Liver (tissue), 9 donors: Measurements from ENCODE around the gene NAPSA. TPM values are rescaled to one million over a fixed set of nuclear protein-coding genes. Genes with fewer than 3 reads are reported as not detected.

Experiments
- DNase-seq: peaks from one replicate; pipeline ENCODE4 v3.0.0-alpha.2; 2017; ENCODE audit warnings: low spot score
- H3K27ac ChIP-seq, 2 donors: one replicate each; pipeline ENCODE4 v1.7.0; 2013; ENCODE audit warnings: inconsistent platforms in 2 of 2, low read length in 2 of 2, control low read depth in 1 of 2, low read depth in 1 of 2, mild to moderate bottlenecking in 1 of 2
- H3K27me3 ChIP-seq, 4 donors: one replicate each; pipeline versions ENCODE4 v1.6.1 to v1.7.0; 2013; ENCODE audit warnings: low read length in 3 of 4, inconsistent platforms in 1 of 4, mild to moderate bottlenecking in 1 of 4, moderate library complexity in 1 of 4; ENCODE audit not compliant: control insufficient read depth in 4 of 4, insufficient read depth in 4 of 4
- H3K36me3 ChIP-seq, 4 donors: one replicate each; pipeline versions ENCODE4 v1.6.1 to v1.7.0; 2013; ENCODE audit warnings: low read length in 3 of 4, mild to moderate bottlenecking in 3 of 4, low read depth in 1 of 4, moderate library complexity in 1 of 4; ENCODE audit not compliant: control insufficient read depth in 4 of 4, insufficient read depth in 3 of 4
- H3K4me1 ChIP-seq, 4 donors: one replicate each; pipeline versions ENCODE4 v1.6.1 to v1.7.0; 2013; ENCODE audit warnings: low read length in 3 of 4, mild to moderate bottlenecking in 3 of 4, moderate library complexity in 1 of 4; ENCODE audit not compliant: control insufficient read depth in 4 of 4, insufficient read depth in 4 of 4
- H3K4me3 ChIP-seq, 3 donors: one replicate each; pipeline versions ENCODE4 v1.6.1 to v1.7.0; 2013; ENCODE audit warnings: low read length in 3 of 3, control low read depth in 1 of 3, low read depth in 1 of 3, mild to moderate bottlenecking in 1 of 3
- H3K9ac ChIP-seq, 2 donors: one replicate each; pipeline ENCODE4 v1.7.0; 2013; ENCODE audit warnings: low read length in 2 of 2, mild to moderate bottlenecking in 2 of 2, moderate library complexity in 2 of 2, control low read depth in 1 of 2, low read depth in 1 of 2
- H3K9me3 ChIP-seq, 4 donors: one replicate each; pipeline versions ENCODE4 v1.6.1 to v1.7.0; 2013; ENCODE audit warnings: low read length in 3 of 4; ENCODE audit not compliant: control insufficient read depth in 4 of 4
- ATF3 ChIP-seq: IDR thresholded peaks from 2 replicates; pipeline ENCODE4 v1.6.1; 2016; ENCODE audit warnings: antibody characterized with exemption
- CTCF ChIP-seq: fragments of 150-350 bp; IDR thresholded peaks from 2 replicates; pipeline ENCODE4 v1.5.1; 2017; ENCODE audit warnings: improper control_type of control experiment, low read depth, low read length; ENCODE audit not compliant: missing input control
- EGR1 ChIP-seq, 2 donors: IDR thresholded peaks; 2 replicates each; pipeline ENCODE4 v1.6.1; 2016 to 2018; ENCODE audit warnings: antibody characterized with exemption in 2 of 2, low read depth in 2 of 2
- FOXA1 ChIP-seq: IDR thresholded peaks from 2 replicates; pipeline ENCODE4 v1.6.1; 2016; ENCODE audit warnings: antibody characterized with exemption
- FOXA2 ChIP-seq: IDR thresholded peaks from 2 replicates; pipeline ENCODE4 v1.6.1; 2016; ENCODE audit warnings: antibody characterized with exemption
- GABPA ChIP-seq, 2 donors: IDR thresholded peaks in 1 of 2; conservative IDR thresholded peaks in 1 of 2; 2 replicates each; pipeline ENCODE4 v1.6.1; 2016; ENCODE audit warnings: antibody characterized with exemption in 2 of 2, mild to moderate bottlenecking in 1 of 2, moderate library complexity in 1 of 2
- HNF4A ChIP-seq, 2 donors: conservative IDR thresholded peaks; 2 replicates each; pipeline ENCODE4 v1.6.1; 2016; ENCODE audit warnings: antibody characterized with exemption in 2 of 2, mild to moderate bottlenecking in 2 of 2
- HNF4G ChIP-seq: IDR thresholded peaks from 2 replicates; pipeline ENCODE4 v1.6.1; 2016; ENCODE audit warnings: antibody characterized with exemption
- JUND ChIP-seq, 2 donors: IDR thresholded peaks; 2 replicates each; pipeline ENCODE4 v1.6.1; 2016; ENCODE audit warnings: antibody characterized with exemption in 2 of 2
- MAX ChIP-seq: IDR thresholded peaks from 2 replicates; pipeline ENCODE4 v1.6.1; 2016; ENCODE audit warnings: antibody characterized with exemption
- NR2F2 ChIP-seq: IDR thresholded peaks from 2 replicates; pipeline ENCODE4 v1.6.1; 2016; ENCODE audit warnings: antibody characterized with exemption
- RAD21 ChIP-seq, 2 donors: IDR thresholded peaks; 2 replicates each; pipeline ENCODE4 v1.6.1; 2016; ENCODE audit warnings: antibody characterized with exemption in 2 of 2, mild to moderate bottlenecking in 2 of 2
- REST ChIP-seq: IDR thresholded peaks from 2 replicates; pipeline ENCODE4 v1.6.1; 2016; ENCODE audit warnings: antibody characterized with exemption, mild to moderate bottlenecking
- RXRA ChIP-seq, 2 donors: IDR thresholded peaks; 2 replicates each; pipeline ENCODE4 v1.6.1; 2017 to 2018; ENCODE audit warnings: antibody characterized with exemption in 2 of 2, mild to moderate bottlenecking in 1 of 2
- SP1 ChIP-seq: IDR thresholded peaks from 2 replicates; pipeline ENCODE4 v1.6.1; 2018; ENCODE audit warnings: antibody characterized with exemption, mild to moderate bottlenecking
- TAF1 ChIP-seq: conservative IDR thresholded peaks from 2 replicates; pipeline ENCODE4 v1.6.1; 2016; ENCODE audit warnings: antibody characterized with exemption, mild to moderate bottlenecking
- YY1 ChIP-seq: IDR thresholded peaks from 2 replicates; pipeline ENCODE4 v1.6.1; 2016; ENCODE audit warnings: antibody characterized with exemption, mild to moderate bottlenecking
- ZBTB33 ChIP-seq: IDR thresholded peaks from 2 replicates; pipeline ENCODE4 v1.6.1; 2016; ENCODE audit warnings: antibody characterized with exemption
- WGBS: extraction: QIAGEN DNeasy Blood & Tissue Kit; methylation state at CpG from one replicate; pipeline ENCODE4 v1.1.7; 2013; 5-methylcytosine and 5-hydroxymethylcytosine counted together
- polyA plus RNA-seq, 2 donors: library from polyadenylated mRNA; stranded (reverse) in 1 of 2; unstranded in 1 of 2; fragments of 200-250 nt in 1 of 2; fragments of >200 nt in 1 of 2; fragmentation: Nextera tagmentation in 1 of 2; extraction: Ambion mirVana in 1 of 2; gene quantifications; one replicate each; pipeline versions ENCODE4 v1.2.1 to v1.2.3, GENCODE V29; 2013 to 2015
- total RNA-seq, 2 donors: library from RNA; depleted of rRNA; stranded (reverse); fragments of >200 nt; gene quantifications; one replicate each; pipeline ENCODE4 v1.2.3, GENCODE V29; 2014
- donor health status: healthy.
- donor health status: healthy.
- donor health status: healthy.
- donor health status: healthy.
- donor health status: healthy.

NAPSA gene
- total and polyA plus RNA-seq, 4 donors = 0.28 to 0.74 (median 0.54) TPM

- WGBS = 33% methylated on average over 10 of the region's 10 CpGs
- Histone ChIP-seq H3K36me3 (no peaks in the 10 kb centered on the region), H3K27me3 (peaks cover 0 to 3% (median 0%) of the 10 kb centered on the region in 4 donors), H3K9me3 (no peaks in the 10 kb centered on the region), H3K9ac (no peak overlapping the region), H3K4me3 (peak overlapping the region in 2 of 3 donors; percentile 38 to 46), H3K27ac (peak overlapping the region in 1 of 2 donors; percentile 23), H3K4me1 (peaks cover 13 to 54% (median 35%) of the 10 kb centered on the region in 4 donors)
- no peak for DNase-seq
- no peak for TF ChIP-seq CTCF
- no peak for TF ChIP-seq HNF4A (conservative IDR thresholded peaks at IDR 0.05)
- no peak for TF ChIP-seq YY1
- no peak for TF ChIP-seq TAF1
- no peak for TF ChIP-seq ATF3
- no peak for TF ChIP-seq GABPA (IDR thresholded peaks at IDR 0.05 in 1 of 2, conservative IDR thresholded peaks at IDR 0.05 in 1 of 2)
- TF ChIP-seq RAD21 (IDR thresholded peaks at IDR 0.05) = no peak
- TF ChIP-seq JUND (IDR thresholded peaks at IDR 0.05) = no peak
- TF ChIP-seq HNF4G = no peak
- no peak for TF ChIP-seq FOXA1
- no peak for TF ChIP-seq NR2F2
- TF ChIP-seq SP1 = no peak
- no peak for TF ChIP-seq MAX
- TF ChIP-seq EGR1 (IDR thresholded peaks at IDR 0.05; ENCODE audit: low read depth in 2 of 2) = no peak
- no peak for TF ChIP-seq RXRA (IDR thresholded peaks at IDR 0.05)
- no peak for TF ChIP-seq ZBTB33
These were observed 34.0 kb downstream of the NAPSA start for GRCh38 chr19:50331221-50331993.

- H3K4me3 ChIP-seq = peak overlapping the region in 2 of 3 donors; percentile 38 to 46
- H3K9me3 ChIP-seq = no peaks in the 10 kb centered on the region
- DNase-seq = peak; percentile 82
- no peaks in the 10 kb centered on the region for H3K36me3 ChIP-seq
- 4% methylated on average over 48 of the region's 48 CpGs for WGBS
- H3K27ac ChIP-seq = peak overlapping the region; percentile 17 to 56
- H3K27me3 ChIP-seq = peaks cover 0 to 3% (median 0%) of the 10 kb centered on the region in 4 donors
- no peak overlapping the region for H3K9ac ChIP-seq
- H3K4me1 ChIP-seq = peaks cover 18 to 62% (median 43%) of the 10 kb centered on the region in 4 donors
- no peak for TF ChIP-seq TAF1
- no peak for TF ChIP-seq JUND (IDR thresholded peaks at IDR 0.05)
- TF ChIP-seq HNF4G = no peak
- no peak for TF ChIP-seq MAX
- TF ChIP-seq EGR1 (IDR thresholded peaks at IDR 0.05; ENCODE audit: low read depth in 2 of 2) = no peak
- no peak for TF ChIP-seq REST
- no peak for TF ChIP-seq YY1
- no peak for TF ChIP-seq NR2F2
- TF ChIP-seq FOXA2 = no peak
- TF ChIP-seq RAD21 (IDR thresholded peaks at IDR 0.05) = no peak
- TF ChIP-seq HNF4A (conservative IDR thresholded peaks at IDR 0.05) = no peak
- no peak for TF ChIP-seq SP1
- TF ChIP-seq CTCF = no peak
- no peak for TF ChIP-seq RXRA (IDR thresholded peaks at IDR 0.05)
- TF ChIP-seq GABPA (IDR thresholded peaks at IDR 0.05 in 1 of 2, conservative IDR thresholded peaks at IDR 0.05 in 1 of 2) = no peak
- TF ChIP-seq FOXA1 = no peak
These were observed 34.9 kb downstream of the NAPSA start for GRCh38 chr19:50330365-50331078.
